ENCODE measurements around the gene USP24.

GRCh38 chr1:55063577-55063942 lies 151.6 kb downstream of the USP24 start:
- TF ChIP-seq CTCF (IDR thresholded peaks at IDR 0.05) = no peak
- TF ChIP-seq POLR2A (IDR thresholded peaks at IDR 0.05) = no peak

Data from esophagus squamous epithelium (tissue), 4 donors.